Transverse colon (tissue), 4 donors: ENCODE results near the gene TMC3. TPM values are rescaled to one million over a fixed set of nuclear protein-coding genes. Genes with fewer than 3 reads are reported as not detected.
"Not testable (repeated sequence)": the region's sequence is repeated elsewhere in the genome, so short reads cannot be mapped to it uniquely, and the experiment has no call there.

Experiments
- DNase-seq: peaks from one replicate; pipeline ENCODE4 v3.0.0-alpha.2; 2019
- H3K27ac ChIP-seq, 4 donors: fragments of 200-600 bp; sonication (generic); 2 replicates each; pipeline ENCODE4 v1.5.1; 2016 to 2018; ENCODE audit warnings: inconsistent platforms in 4 of 4
- H3K27me3 ChIP-seq: fragments of 200-600 bp; sonication (generic); 2 replicates; pipeline ENCODE4 v1.5.1; 2017; ENCODE audit warnings: inconsistent platforms
- H3K36me3 ChIP-seq, 4 donors: fragments of 200-600 bp; sonication (generic); 2 replicates each; pipeline ENCODE4 v1.5.1; 2017 to 2019; ENCODE audit warnings: inconsistent platforms in 4 of 4
- H3K4me1 ChIP-seq, 4 donors: fragments of 200-600 bp; sonication (generic); 2 replicates each; pipeline ENCODE4 v1.5.1; 2017 to 2020; ENCODE audit warnings: inconsistent platforms in 4 of 4
- H3K4me3 ChIP-seq, 4 donors: fragments of 200-600 bp; sonication (generic); 1 replicate in 1 of 4; 2 replicates in 3 of 4; pipeline versions ENCODE4 v1.5.1 to v1.6.1; 2017 to 2019; ENCODE audit warnings: inconsistent platforms in 4 of 4
- H3K9me3 ChIP-seq, 2 donors: fragments of 200-600 bp; sonication (generic); 2 replicates each; pipeline ENCODE4 v1.5.1; 2017 to 2019; ENCODE audit warnings: inconsistent platforms in 2 of 2
- EP300 ChIP-seq: sonication (generic); formaldehyde crosslinking; IDR thresholded peaks from one replicate; pipeline ENCODE4 v1.6.1; 2017; ENCODE audit warnings: antibody characterized with exemption, low read depth
- POLR2A ChIP-seq: fragments of 450-650 bp; IDR thresholded peaks from one replicate; pipeline ENCODE4 v1.6.1; 2016; ENCODE audit warnings: antibody characterized with exemption, mild to moderate bottlenecking, moderate library complexity
- POLR2AphosphoS5 ChIP-seq, 3 donors: sonication (generic); formaldehyde crosslinking; IDR thresholded peaks; one replicate each; pipeline ENCODE4 v1.6.1; 2016; ENCODE audit warnings: antibody characterized with exemption in 3 of 3
- WGBS, 2 donors: methylation state at CpG; one replicate each; pipeline ENCODE4 v1.1.5; 2018; ENCODE audit warnings: low coverage in 1 of 2; 5-methylcytosine and 5-hydroxymethylcytosine counted together
- in situ Hi-C, 4 donors: fragments of 200-750 bp; cut with MboI; loops; one replicate each; pipeline versions ENCODE4 v1.15.0 to v1.15.1; 2017; ENCODE audit warnings: low sequenced_read_pairs in 3 of 4, low pct_ligation_motif_present in 1 of 4, low pct_unique_long_range_greater_than_20kb in 1 of 4
- intact Hi-C: fragments of 100-400 bp; cut with DNase I; formaldehyde crosslinking; loops from one replicate; pipeline ENCODE4 v1.15.1; 2023; ENCODE audit warnings: low total_unique reads
- total RNA-seq, 4 donors: library from RNA; depleted of rRNA; stranded (reverse); fragments of >200 nt; gene quantifications; one replicate each; pipeline ENCODE4 v1.1.0, GENCODE V29; 2016
- TF ChIP-seq, protein P1 (sequence below), 5 experiments: fragments of 200-600 bp in 3 of 5; fragments of 450-650 bp in 2 of 5; sonication (generic) in 3 of 5; IDR thresholded peaks; 1 replicate in 2 of 5; 2 replicates in 3 of 5; pipeline ENCODE4 v1.5.1; 2016 to 2017; ENCODE audit warnings: antibody characterized with exemption in 5 of 5, inconsistent platforms in 3 of 5, mild to moderate bottlenecking in 2 of 5, moderate library complexity in 1 of 5

TMC3 gene
- total RNA-seq, 4 donors from 2014 or later = 0.14 to 0.64 TPM; not detected in 2

DNA sequence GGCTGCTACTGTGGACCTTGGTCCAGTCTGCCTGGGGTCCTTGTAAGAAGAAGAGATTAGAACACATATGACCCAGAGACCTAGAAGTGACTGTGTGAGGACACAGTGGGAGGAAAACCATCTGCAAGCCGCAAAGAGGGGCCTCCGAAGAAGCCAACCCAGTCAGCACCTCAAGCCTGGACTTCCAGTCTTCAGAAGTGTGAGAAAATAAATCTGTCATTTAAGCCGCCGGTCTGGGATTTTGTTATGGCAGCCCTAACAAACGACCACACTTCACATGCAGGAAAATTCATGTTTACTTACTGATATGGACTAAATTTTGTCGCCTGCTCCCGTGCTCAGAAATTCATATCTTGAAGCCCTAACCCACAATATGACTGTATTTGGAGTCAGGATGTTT, 44.4 kb upstream of the TMC3 start:
- Histone ChIP-seq H3K9me3 (no peaks in the 10 kb centered on the region), H3K4me1 (no peaks in the 10 kb centered on the region), H3K27me3 (no peaks in the 10 kb centered on the region), H3K36me3 (no peaks in the 10 kb centered on the region), H3K27ac (no peak overlapping the region), H3K4me3 (no peak overlapping the region)
- in situ Hi-C loops = loop anchor here in 1 of 4 donors (25.0 kb wide), 1 partner anchor 306 kb away; no protein-coding TSS in a partner anchor
- no peak for DNase-seq
- intact Hi-C loops = no loop called here
- WGBS, 2 donors = 65% methylated on average over 6 to 7 of the region's 7 CpGs
- no peak for TF ChIP-seq POLR2A
- TF ChIP-seq, protein P1, sequence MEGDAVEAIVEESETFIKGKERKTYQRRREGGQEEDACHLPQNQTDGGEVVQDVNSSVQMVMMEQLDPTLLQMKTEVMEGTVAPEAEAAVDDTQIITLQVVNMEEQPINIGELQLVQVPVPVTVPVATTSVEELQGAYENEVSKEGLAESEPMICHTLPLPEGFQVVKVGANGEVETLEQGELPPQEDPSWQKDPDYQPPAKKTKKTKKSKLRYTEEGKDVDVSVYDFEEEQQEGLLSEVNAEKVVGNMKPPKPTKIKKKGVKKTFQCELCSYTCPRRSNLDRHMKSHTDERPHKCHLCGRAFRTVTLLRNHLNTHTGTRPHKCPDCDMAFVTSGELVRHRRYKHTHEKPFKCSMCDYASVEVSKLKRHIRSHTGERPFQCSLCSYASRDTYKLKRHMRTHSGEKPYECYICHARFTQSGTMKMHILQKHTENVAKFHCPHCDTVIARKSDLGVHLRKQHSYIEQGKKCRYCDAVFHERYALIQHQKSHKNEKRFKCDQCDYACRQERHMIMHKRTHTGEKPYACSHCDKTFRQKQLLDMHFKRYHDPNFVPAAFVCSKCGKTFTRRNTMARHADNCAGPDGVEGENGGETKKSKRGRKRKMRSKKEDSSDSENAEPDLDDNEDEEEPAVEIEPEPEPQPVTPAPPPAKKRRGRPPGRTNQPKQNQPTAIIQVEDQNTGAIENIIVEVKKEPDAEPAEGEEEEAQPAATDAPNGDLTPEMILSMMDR (IDR thresholded peaks at IDR 0.05) = no peak
- TF ChIP-seq EP300 = no peak
- no peak for TF ChIP-seq POLR2AphosphoS5 (IDR thresholded peaks at IDR 0.05)

- DNase-seq, intact Hi-C loops, H3K4me3 ChIP-seq, H3K36me3 ChIP-seq, H3K27me3 ChIP-seq, H3K9me3 ChIP-seq, H3K27ac ChIP-seq, H3K4me1 ChIP-seq: not testable (repeated sequence)
- in situ Hi-C loops = loop anchor here in 1 of 4 donors (25.0 kb wide), 1 partner anchor 302 kb away; no protein-coding TSS in a partner anchor
- WGBS, 2 donors = 75 to 92% methylated on average over 5 to 12 of the region's 12 CpGs
These were observed 40.4 kb upstream of the TMC3 start for GRCh38 chr15:81414274-81414968.

- 96% methylated on average over 26 of the region's 32 CpGs; no CpG with 5 or more reads in 1 of the 2 donors for WGBS, 2 donors
- no peak overlapping the region for H3K27ac ChIP-seq
- peaks cover 0 to 8% (median 0%) of the 10 kb centered on the region in 4 donors for H3K4me1 ChIP-seq
- no peak overlapping the region for H3K4me3 ChIP-seq
- no peaks in the 10 kb centered on the region for H3K27me3 ChIP-seq
- H3K9me3 ChIP-seq = no peaks in the 10 kb centered on the region
- in situ Hi-C loops = loop anchor here in 1 of 4 donors (25.0 kb wide), 1 partner anchor 302 kb away; no protein-coding TSS in a partner anchor
- no peak for DNase-seq
- no peaks in the 10 kb centered on the region for H3K36me3 ChIP-seq
- intact Hi-C loops = no loop called here
- TF ChIP-seq POLR2A = no peak
- no peak for TF ChIP-seq POLR2AphosphoS5 (IDR thresholded peaks at IDR 0.05)
- TF ChIP-seq EP300 = no peak
- TF ChIP-seq, protein P1 (IDR thresholded peaks at IDR 0.05) = no peak
These were observed 39.8 kb upstream of the TMC3 start for GRCh38 chr15:81413851-81414250.

DNA sequence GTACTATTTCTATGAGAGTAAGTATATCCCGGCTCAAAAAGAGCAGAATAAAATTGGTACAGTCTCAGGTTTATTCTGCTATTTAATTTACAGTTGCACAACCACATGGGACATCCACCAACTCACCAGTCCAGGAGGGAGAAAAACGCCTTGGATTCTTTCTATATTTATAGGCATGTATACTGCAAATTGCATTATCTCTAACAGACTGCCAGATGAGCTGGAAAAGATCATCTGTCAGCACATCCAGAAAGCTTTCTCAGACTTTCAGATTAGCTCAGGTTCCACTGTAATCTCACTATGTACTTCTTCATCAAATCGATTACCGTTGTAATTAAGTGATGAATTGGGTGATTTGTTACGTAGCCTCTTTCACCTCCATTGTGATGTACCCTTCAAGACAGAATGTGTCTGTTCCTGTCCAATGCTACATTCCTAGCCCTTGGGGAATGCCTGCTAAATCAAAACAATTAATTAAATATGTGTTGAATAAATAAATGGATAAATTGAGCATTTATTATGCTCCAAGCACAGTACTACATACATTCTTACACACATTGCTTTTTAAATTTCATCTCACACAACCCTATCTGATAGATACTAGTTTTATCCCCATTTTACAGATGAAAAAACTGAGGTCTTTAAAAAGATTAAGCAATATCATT, 38.1 kb upstream of the TMC3 start:
- in situ Hi-C loops (loop anchor here in 1 of 4 donors (25.0 kb wide), 1 partner anchor 300 kb away; no protein-coding TSS in a partner anchor), intact Hi-C loops (no loop called here)
- Histone ChIP-seq H3K9me3 (no peaks in the 10 kb centered on the region), H3K36me3 (no peaks in the 10 kb centered on the region), H3K27ac (no peak overlapping the region), H3K4me3 (no peak overlapping the region), H3K27me3 (peaks cover 6% of the 10 kb centered on the region), H3K4me1 (peaks cover 0 to 8% (median 0%) of the 10 kb centered on the region in 4 donors)
- no peak for TF ChIP-seq POLR2AphosphoS5 (IDR thresholded peaks at IDR 0.05)
- no peak for TF ChIP-seq EP300
- TF ChIP-seq, protein P1 (IDR thresholded peaks at IDR 0.05) = no peak
- TF ChIP-seq POLR2A = no peak
- 77 to 83% methylated on average over 5 of the region's 5 CpGs for WGBS, 2 donors
- DNase-seq = no peak
